Ovary (tissue), 9 donors: ENCODE data around the gene TEX47. TPM values are rescaled to one million over a fixed set of nuclear protein-coding genes. Genes with fewer than 3 reads are reported as not detected.

Experiments
- DNase-seq, 5 donors: peaks; one replicate each; pipeline ENCODE4 v3.0.0-alpha.2; 2019 to 2020
- H3K27ac ChIP-seq, 2 donors: fragments of 200-600 bp; one replicate each; pipeline versions ENCODE4 v1.5.1 to v1.8.0; 2019 to 2022
- H3K27me3 ChIP-seq: fragments of 200-600 bp; one replicate; pipeline ENCODE4 v1.8.0; 2022
- H3K36me3 ChIP-seq: fragments of 200-600 bp; sonication (generic); one replicate; pipeline ENCODE4 v1.5.1; 2019
- H3K4me1 ChIP-seq: one replicate; pipeline ENCODE4 v1.8.1; 2013; ENCODE audit warnings: mild to moderate bottlenecking, moderate library complexity; ENCODE audit not compliant: insufficient read depth
- H3K4me3 ChIP-seq: fragments of 200-600 bp; sonication (generic); one replicate; pipeline ENCODE4 v1.5.1; 2017
- H3K9me3 ChIP-seq, 2 donors: fragments of 200-600 bp in 1 of 2; sonication (generic) in 1 of 2; one replicate each; pipeline versions ENCODE4 v1.5.1 to v1.8.1; 2013 to 2019; ENCODE audit warnings: mild to moderate bottlenecking in 1 of 2, moderate library complexity in 1 of 2
- CTCF ChIP-seq, 3 donors: fragments of 450-650 bp in 2 of 3; fragments of 200-600 bp in 1 of 3; IDR thresholded peaks; one replicate each; pipeline versions ENCODE4 v1.5.1 to v1.8.0; 2016 to 2022; ENCODE audit warnings: antibody characterized with exemption in 3 of 3, mild to moderate bottlenecking in 1 of 3
- EP300 ChIP-seq: sonication (generic); formaldehyde crosslinking; IDR thresholded peaks from one replicate; pipeline ENCODE4 v1.6.1; 2017; ENCODE audit warnings: antibody characterized with exemption
- POLR2A ChIP-seq: fragments of 450-650 bp; IDR thresholded peaks from one replicate; pipeline ENCODE4 v1.6.1; 2017; ENCODE audit warnings: antibody characterized with exemption, mild to moderate bottlenecking, moderate library complexity
- WGBS, 3 donors: extraction: QIAGEN DNeasy Blood & Tissue Kit in 1 of 3; methylation state at CpG; one replicate each; pipeline versions ENCODE4 v1.1.5 to v1.1.7; 2013 to 2017; 5-methylcytosine and 5-hydroxymethylcytosine counted together
- intact Hi-C, 4 donors: fragments of 100-400 bp; cut with DNase I; formaldehyde crosslinking; loops; one replicate each; pipeline versions ENCODE4 v1.11.0 to v1.15.1; 2022 to 2023
- polyA plus RNA-seq, 2 donors: library from polyadenylated mRNA; stranded (reverse); fragments of 200-250 nt in 1 of 2; fragments of 350-450 nt in 1 of 2; fragmentation: Illumina TruSeq in 1 of 2; extraction: RNeasy Lipid Tissue Mini Kit (QIAGEN cat#74804) in 1 of 2; gene quantifications; one replicate each; pipeline ENCODE4 v1.2.3, GENCODE V29; 2013 to 2014
- total RNA-seq, 7 donors: library from RNA; depleted of rRNA in 2 of 7; stranded (reverse); fragments of >200 nt in 2 of 7; fragmentation: NEBNext Ultra II Directional in 3 of 7; extraction: Animal tissue kit (Norgen Biotek cat#: 25700) in 3 of 7; gene quantifications; one replicate each; pipeline versions ENCODE4 v1.1.0 to v1.2.4, GENCODE V29; 2016 to 2023
- donor health status: DM: no; HTN: no; CAD: no; lungs with moderate emphysema.
- donor health status: DM: no; HTN: no; CAD: no.
- donor health status: Bipolar disorder and iron deficiency.
- donor health status: DM: yes; HTN: yes; CAD: no.
- donor health status: DM: no; HTN: no; CAD: no.
- donor health status: DM: yes; HTN: yes; CAD: no.

TEX47 gene
- total and polyA plus RNA-seq, 9 donors: not detected

- H3K27me3 ChIP-seq: no peaks in the 10 kb centered on the region
- TF ChIP-seq CTCF (IDR thresholded peaks at IDR 0.05): no peak
- no peak for TF ChIP-seq EP300
- TF ChIP-seq POLR2A: no peak
- H3K4me1 ChIP-seq: no peaks in the 10 kb centered on the region
- intact Hi-C loops: no loop called here
- no peak for DNase-seq
- H3K27ac ChIP-seq: no peak overlapping the region
- WGBS, 3 donors: 32 to 39% (median 34%) methylated on average over 3 of the region's 3 CpGs
- no peak overlapping the region for H3K4me3 ChIP-seq
- H3K36me3 ChIP-seq: no peaks in the 10 kb centered on the region
- H3K9me3 ChIP-seq: no peaks in the 10 kb centered on the region
Measured at GRCh38 chr7:88826222-88826621, 30.7 kb upstream of the TEX47 start.

- TF ChIP-seq CTCF (IDR thresholded peaks at IDR 0.05) (no peak), POLR2A (no peak), EP300 (no peak)
- intact Hi-C loops: no loop called here
- H3K9me3 ChIP-seq: no peaks in the 10 kb centered on the region
- no peak overlapping the region for H3K27ac ChIP-seq
- H3K4me1 ChIP-seq: no peaks in the 10 kb centered on the region
- H3K27me3 ChIP-seq: no peaks in the 10 kb centered on the region
- H3K4me3 ChIP-seq: no peak overlapping the region
- H3K36me3 ChIP-seq: no peaks in the 10 kb centered on the region
- no peak for DNase-seq
Measured at GRCh38 chr7:88818552-88818951, 23.0 kb upstream of the TEX47 start.

DNA sequence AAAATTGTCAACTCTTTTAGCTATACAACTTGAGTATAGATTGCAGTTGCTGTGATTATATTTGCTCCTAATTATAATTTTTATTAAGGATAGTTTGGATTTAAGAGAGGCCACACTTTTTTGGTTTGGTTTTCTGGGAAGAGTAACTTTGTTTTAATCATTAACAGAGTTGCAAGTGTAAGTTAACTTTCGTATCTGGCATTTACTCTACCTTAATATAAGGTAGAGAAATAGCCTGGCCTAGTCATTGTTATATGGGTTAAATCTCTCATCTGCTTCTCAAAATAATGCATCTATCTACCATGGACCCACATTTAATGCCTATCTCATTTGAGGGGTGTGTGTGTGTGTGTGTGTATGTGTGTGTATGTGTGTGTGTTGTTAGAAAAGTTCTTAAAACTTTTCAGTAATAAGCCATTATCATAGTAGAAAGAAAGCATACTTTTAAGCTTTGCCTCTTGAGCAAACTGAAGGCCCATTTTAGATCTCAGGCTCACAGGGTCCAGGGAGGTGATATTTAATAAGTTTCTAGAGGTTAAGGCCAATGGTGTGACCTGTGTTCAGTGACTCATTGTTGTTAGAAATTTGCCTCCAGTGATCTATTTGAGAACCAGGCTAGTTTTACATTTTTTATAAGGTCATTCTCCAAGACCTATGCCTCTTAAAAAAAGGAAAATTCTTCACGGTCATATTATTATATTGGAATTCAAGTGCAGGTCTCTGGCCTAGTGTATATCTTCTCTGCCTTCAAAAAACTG is 10.9 kb upstream of the TEX47 start:
- DNase-seq: no peak
- Histone ChIP-seq H3K27me3 (no peaks in the 10 kb centered on the region), H3K4me1 (no peaks in the 10 kb centered on the region), H3K4me3 (no peak overlapping the region), H3K9me3 (no peaks in the 10 kb centered on the region), H3K36me3 (no peaks in the 10 kb centered on the region), H3K27ac (no peak overlapping the region)
- intact Hi-C loops: no loop called here
- 70 to 83% (median 74%) methylated on average over 2 of the region's 2 CpGs for WGBS, 3 donors
- TF ChIP-seq EP300 (no peak), CTCF (IDR thresholded peaks at IDR 0.05) (no peak), POLR2A (no peak)

- DNase-seq: no peak
- Histone ChIP-seq H3K4me3 (no peak overlapping the region), H3K36me3 (no peaks in the 10 kb centered on the region), H3K27me3 (no peaks in the 10 kb centered on the region), H3K4me1 (no peaks in the 10 kb centered on the region), H3K9me3 (no peaks in the 10 kb centered on the region), H3K27ac (no peak overlapping the region)
- intact Hi-C loops: no loop called here
- no peak for TF ChIP-seq POLR2A
- no peak for TF ChIP-seq CTCF (IDR thresholded peaks at IDR 0.05)
- no peak for TF ChIP-seq EP300
- 70 to 75% (median 72%) methylated on average over 3 of the region's 3 CpGs for WGBS, 3 donors
Measured at GRCh38 chr7:88801046-88801445, 5.5 kb upstream of the TEX47 start.
